Gastrocnemius medialis (tissue), 4 donors: ENCODE results near the gene STK39. TPM values are rescaled to one million over a fixed set of nuclear protein-coding genes. Genes with fewer than 3 reads are reported as not detected.

Experiments used
- ATAC-seq, 2 donors: fragments of 150-250 bp; one replicate each; pipeline ENCODE4 v1.9.1; 2016
- DNase-seq, 2 donors: peaks; one replicate each; pipeline ENCODE4 v3.0.0-alpha.2; 2019
- H3K27ac ChIP-seq, 4 donors: fragments of 200-600 bp; sonication (generic); 1 replicate in 1 of 4; 2 replicates in 3 of 4; pipeline ENCODE4 v1.5.1; 2016 to 2018; ENCODE audit warnings: mild to moderate bottlenecking in 2 of 4, moderate library complexity in 1 of 4
- H3K27me3 ChIP-seq, 3 donors: fragments of 200-600 bp; sonication (generic) in 2 of 3; 1 replicate in 1 of 3; 2 replicates in 2 of 3; pipeline versions ENCODE4 v1.5.1 to v1.6.0; 2016 to 2019; ENCODE audit warnings: mild to moderate bottlenecking in 1 of 3, moderate library complexity in 1 of 3
- H3K36me3 ChIP-seq, 2 donors: fragments of 200-600 bp; sonication (generic) in 1 of 2; one replicate each; pipeline ENCODE4 v1.5.1; 2017 to 2018
- H3K4me1 ChIP-seq, 2 donors: fragments of 200-600 bp; sonication (generic) in 1 of 2; one replicate each; pipeline ENCODE4 v1.5.1; 2016 to 2017; ENCODE audit warnings: mild to moderate bottlenecking in 2 of 2
- H3K4me3 ChIP-seq, 4 donors: fragments of 200-600 bp; sonication (generic) in 3 of 4; 1 replicate in 1 of 4; 2 replicates in 3 of 4; pipeline ENCODE4 v1.5.1; 2016 to 2019; ENCODE audit warnings: mild to moderate bottlenecking in 2 of 4
- H3K9me3 ChIP-seq, 3 donors: fragments of 200-600 bp; sonication (generic) in 2 of 3; 1 replicate in 1 of 3; 2 replicates in 2 of 3; pipeline ENCODE4 v1.5.1; 2016 to 2019
- CTCF ChIP-seq, 5 experiments: fragments of 450-650 bp in 3 of 5; fragments of 200-600 bp in 2 of 5; sonication (generic) in 2 of 5; IDR thresholded peaks in 4 of 5; conservative IDR thresholded peaks in 1 of 5; 1 replicate in 4 of 5; 2 replicates in 1 of 5; pipeline ENCODE4 v1.5.1; 2016 to 2019; ENCODE audit warnings: antibody characterized with exemption in 5 of 5, mild to moderate bottlenecking in 3 of 5, moderate library complexity in 3 of 5
- POLR2A ChIP-seq, 2 donors: fragments of 450-650 bp; IDR thresholded peaks; one replicate each; pipeline ENCODE4 v1.6.1; 2017; ENCODE audit warnings: antibody characterized with exemption in 2 of 2, mild to moderate bottlenecking in 2 of 2, moderate library complexity in 2 of 2
- in situ Hi-C, 4 donors: fragments of 200-750 bp; cut with MboI; loops; one replicate each; pipeline versions ENCODE4 v1.15.0 to v1.8.0; 2017; ENCODE audit warnings: low sequenced_read_pairs in 4 of 4
- intact Hi-C: fragments of 100-400 bp; cut with DNase I; formaldehyde crosslinking; loops from one replicate; pipeline ENCODE4 v1.15.1; 2023; ENCODE audit warnings: low total_unique reads
- total RNA-seq, 4 donors: library from RNA; depleted of rRNA; stranded (reverse); fragments of >200 nt; gene quantifications; one replicate each; pipeline versions ENCODE4 v1.1.0 to v1.2.3, GENCODE V29; 2016

STK39 gene
- total RNA-seq, 4 donors from 2014 or later, result 0.66 to 2.9 (median 1.9) TPM

- Histone ChIP-seq H3K36me3 (no peaks in the 10 kb centered on the region), H3K4me3 (no peak overlapping the region), H3K9me3 (no peaks in the 10 kb centered on the region), H3K27ac (no peak overlapping the region), H3K4me1 (peaks cover 6 to 10% of the 10 kb centered on the region in 2 donors), H3K27me3 (no peaks in the 10 kb centered on the region)
- ATAC-seq (no peak), DNase-seq (no peak)
- no peak for TF ChIP-seq POLR2A (IDR thresholded peaks at IDR 0.05)
- TF ChIP-seq CTCF (IDR thresholded peaks at IDR 0.05 in 4 of 5, conservative IDR thresholded peaks at IDR 0.05 in 1 of 5), result no peak
- intact Hi-C loops (no loop called here), in situ Hi-C loops (no loop called here)
These were observed 301.0 kb downstream of the STK39 start for GRCh38 chr2:167946441-167946841.

- no peaks in the 10 kb centered on the region for H3K27me3 ChIP-seq
- intact Hi-C loops, result no loop called here
- no peaks in the 10 kb centered on the region for H3K36me3 ChIP-seq
- no peaks in the 10 kb centered on the region for H3K9me3 ChIP-seq
- no peak for TF ChIP-seq CTCF (IDR thresholded peaks at IDR 0.05 in 4 of 5, conservative IDR thresholded peaks at IDR 0.05 in 1 of 5)
- TF ChIP-seq POLR2A (IDR thresholded peaks at IDR 0.05), result no peak
- DNase-seq, result no peak
- in situ Hi-C loops, result no loop called here
- no peak for ATAC-seq
- peaks cover 6 to 10% of the 10 kb centered on the region in 2 donors for H3K4me1 ChIP-seq
- no peak overlapping the region for H3K4me3 ChIP-seq
- H3K27ac ChIP-seq, result no peak overlapping the region
These were observed 301.6 kb downstream of the STK39 start for GRCh38 chr2:167945660-167946368.

- DNase-seq (no peak), ATAC-seq (no peak)
- H3K9me3 ChIP-seq, result no peaks in the 10 kb centered on the region
- TF ChIP-seq POLR2A (IDR thresholded peaks at IDR 0.05) (no peak), CTCF (IDR thresholded peaks at IDR 0.05 in 4 of 5, conservative IDR thresholded peaks at IDR 0.05 in 1 of 5) (no peak)
- intact Hi-C loops (no loop called here), in situ Hi-C loops (no loop called here)
- H3K27ac ChIP-seq, result no peak overlapping the region
- no peak overlapping the region for H3K4me3 ChIP-seq
- H3K4me1 ChIP-seq, result peaks cover 6 to 10% of the 10 kb centered on the region in 2 donors
- H3K27me3 ChIP-seq, result no peaks in the 10 kb centered on the region
- H3K36me3 ChIP-seq, result no peaks in the 10 kb centered on the region
These were observed 302.4 kb downstream of the STK39 start for GRCh38 chr2:167944825-167945659.

GRCh38 chr2:167943897-167944296, 303.5 kb downstream of the STK39 start:
- TF ChIP-seq POLR2A (IDR thresholded peaks at IDR 0.05), result no peak
- no peak for TF ChIP-seq CTCF (IDR thresholded peaks at IDR 0.05 in 4 of 5, conservative IDR thresholded peaks at IDR 0.05 in 1 of 5)
- Histone ChIP-seq H3K4me3 (no peak overlapping the region), H3K4me1 (peaks cover 6 to 10% of the 10 kb centered on the region in 2 donors), H3K27ac (no peak overlapping the region), H3K9me3 (no peaks in the 10 kb centered on the region), H3K27me3 (no peaks in the 10 kb centered on the region), H3K36me3 (no peaks in the 10 kb centered on the region)
- no peak for DNase-seq
- ATAC-seq, result no peak
- in situ Hi-C loops (no loop called here), intact Hi-C loops (no loop called here)
